HG03439 (cell line): ENCODE measurements around the gene NOL3.

ENCODE experiments used
- ATAC-seq: cut with Tn5 transposase; IDR thresholded peaks from one replicate; pipeline ENCODE4 v1.9.1; 2021; ENCODE audit warnings: mild to moderate bottlenecking, moderate library complexity; ENCODE audit not compliant: unreplicated experiment

Gene NOL3

DNA sequence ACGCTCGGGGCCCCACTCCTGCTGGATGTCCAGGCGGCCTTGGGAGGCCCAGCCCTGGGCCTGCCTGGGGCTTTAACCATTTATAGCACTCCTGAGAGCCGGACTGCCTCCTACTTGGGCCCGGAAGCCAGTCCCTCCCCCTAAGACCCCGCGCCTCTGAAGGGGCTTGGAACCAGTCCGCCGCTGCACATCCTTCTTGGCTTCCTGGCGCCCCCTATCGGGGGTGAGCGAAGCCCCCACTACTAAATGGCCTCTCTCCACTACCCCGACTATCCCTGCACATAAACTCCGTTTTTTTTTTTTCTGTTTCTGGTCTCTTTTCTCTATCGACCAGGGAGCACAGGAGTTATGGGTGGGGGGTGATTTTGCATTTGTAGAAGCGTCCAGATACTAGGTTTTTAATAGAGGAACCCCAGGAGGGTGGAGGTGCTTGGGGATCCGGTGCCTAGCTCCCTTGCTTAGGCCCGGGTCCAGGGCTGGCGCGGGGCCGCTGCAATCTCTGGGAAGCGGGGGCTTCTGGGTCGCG is 633 bp upstream of the NOL3 start:
- ATAC-seq: no peak

DNA sequence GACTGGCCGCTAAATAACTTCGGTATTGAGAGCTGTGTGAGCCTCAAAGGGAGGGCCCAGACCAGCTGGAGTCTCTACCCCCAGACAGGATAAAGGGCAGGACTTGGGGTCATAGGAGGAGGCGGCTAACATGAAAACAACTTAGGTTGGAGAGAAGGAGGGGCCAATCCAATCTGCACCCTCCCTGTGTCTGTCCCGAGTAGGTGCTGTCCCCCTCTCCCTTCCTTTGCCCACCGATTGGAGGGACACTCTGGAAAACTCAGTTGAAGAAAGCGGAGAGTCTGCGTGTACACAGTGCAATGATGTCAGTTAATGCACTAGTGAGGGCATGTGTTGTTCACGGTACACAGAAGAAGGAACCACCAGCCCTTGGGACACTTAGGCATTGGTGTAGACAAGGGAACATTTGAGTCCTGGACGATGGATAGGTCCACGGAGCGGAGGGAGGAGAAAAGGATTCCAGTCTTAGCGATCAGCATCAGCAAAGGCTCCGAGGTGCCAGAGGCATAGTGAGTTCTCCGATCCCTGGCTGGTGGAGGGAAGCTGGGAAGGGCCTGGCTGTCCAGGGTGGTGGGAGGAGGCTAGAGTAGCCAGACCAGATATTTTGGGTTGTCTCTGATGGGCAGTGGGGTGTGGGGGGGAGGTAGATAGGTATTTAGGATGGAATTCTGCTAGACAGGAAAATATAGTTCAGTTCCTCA is 761 bp downstream of the NOL3 start:
- no peak for ATAC-seq

DNA sequence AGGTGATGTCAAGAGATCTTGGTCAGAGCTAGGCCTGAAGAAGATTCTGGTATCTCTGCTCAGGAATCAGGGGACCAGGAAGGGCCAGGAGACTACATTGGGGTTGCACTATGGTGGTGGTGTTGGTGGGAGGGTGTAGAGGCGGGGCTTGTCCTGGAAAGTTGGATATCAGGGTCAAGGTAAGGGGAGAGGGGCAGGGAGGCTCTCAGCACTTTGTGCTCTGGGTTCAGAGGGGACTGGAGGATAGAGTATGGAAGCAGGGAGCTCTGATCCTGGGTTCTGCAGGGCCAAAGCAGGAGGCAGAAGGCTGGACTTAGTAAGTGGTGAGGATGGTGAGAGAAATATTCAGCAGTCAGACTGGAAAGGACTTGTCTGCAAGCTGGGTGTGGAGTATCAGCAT is 3.0 kb downstream of the NOL3 start:
- no peak for ATAC-seq

DNA sequence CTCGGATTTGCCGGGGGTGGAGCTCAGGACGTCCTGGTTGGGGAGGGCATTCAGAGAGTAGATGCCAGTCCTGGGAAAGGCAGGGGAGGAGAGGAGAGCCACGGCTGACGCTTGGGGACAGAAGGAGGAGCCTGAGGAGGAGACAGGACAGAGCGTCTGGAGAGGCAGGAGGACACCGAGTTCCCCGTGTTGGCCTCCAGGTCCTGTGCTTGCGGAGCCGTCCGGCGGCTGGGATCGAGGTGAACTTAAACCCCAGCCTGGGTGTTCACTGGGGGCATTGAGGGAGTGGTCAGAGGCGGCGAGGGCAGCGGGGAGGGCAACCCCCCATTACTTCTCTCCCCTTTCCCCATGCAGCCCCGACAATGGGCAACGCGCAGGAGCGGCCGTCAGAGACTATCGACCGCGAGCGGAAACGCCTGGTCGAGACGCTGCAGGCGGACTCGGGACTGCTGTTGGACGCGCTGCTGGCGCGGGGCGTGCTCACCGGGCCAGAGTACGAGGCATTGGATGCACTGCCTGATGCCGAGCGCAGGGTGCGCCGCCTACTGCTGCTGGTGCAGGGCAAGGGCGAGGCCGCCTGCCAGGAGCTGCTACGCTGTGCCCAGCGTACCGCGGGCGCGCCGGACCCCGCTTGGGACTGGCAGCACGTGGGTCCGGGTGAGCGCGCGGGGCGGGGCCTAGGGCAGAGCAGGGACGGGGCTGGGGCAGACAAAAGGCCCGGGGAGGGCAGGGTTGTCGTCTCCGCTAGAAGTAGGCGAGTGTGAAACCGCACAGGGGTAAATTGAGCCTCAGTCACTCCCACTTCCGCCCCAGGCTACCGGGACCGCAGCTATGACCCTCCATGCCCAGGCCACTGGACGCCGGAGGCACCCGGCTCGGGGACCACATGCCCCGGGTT is 3.7 kb downstream of the NOL3 start:
- peak; percentile 43 for ATAC-seq

DNA sequence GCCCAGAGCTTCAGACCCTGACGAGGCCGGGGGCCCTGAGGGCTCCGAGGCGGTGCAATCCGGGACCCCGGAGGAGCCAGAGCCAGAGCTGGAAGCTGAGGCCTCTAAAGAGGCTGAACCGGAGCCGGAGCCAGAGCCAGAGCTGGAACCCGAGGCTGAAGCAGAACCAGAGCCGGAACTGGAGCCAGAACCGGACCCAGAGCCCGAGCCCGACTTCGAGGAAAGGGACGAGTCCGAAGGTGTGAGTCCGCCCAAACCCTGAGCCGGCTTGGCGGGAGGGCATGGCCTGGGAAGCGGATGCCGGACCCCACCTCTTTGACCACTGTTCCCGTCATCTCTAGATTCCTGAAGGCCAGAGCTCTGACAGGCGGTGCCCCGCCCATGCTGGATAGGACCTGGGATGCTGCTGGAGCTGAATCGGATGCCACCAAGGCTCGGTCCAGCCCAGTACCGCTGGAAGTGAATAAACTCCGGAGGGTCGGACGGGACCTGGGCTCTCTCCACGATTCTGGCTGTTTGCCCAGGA is 4.4 kb downstream of the NOL3 start:
- ATAC-seq: no peak

DNA sequence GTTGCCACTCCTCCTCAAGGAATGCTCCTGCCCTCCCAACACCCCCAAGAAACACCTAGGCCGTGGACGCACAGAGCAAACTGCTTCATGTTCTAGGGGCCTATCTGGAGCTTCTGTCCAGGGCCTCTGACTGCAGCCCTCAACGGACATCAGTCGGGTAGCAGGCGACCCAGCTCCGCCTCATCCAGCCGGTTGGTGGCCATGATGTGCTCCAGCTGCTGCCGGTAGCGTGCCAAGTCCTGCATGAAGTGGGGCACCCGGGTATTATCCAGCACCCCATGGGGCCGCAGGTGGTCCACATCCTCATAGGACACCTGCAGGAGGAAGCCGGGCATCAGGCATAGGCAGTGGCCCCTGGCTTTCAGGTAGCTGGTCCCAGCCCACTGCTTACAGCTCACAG is 6.3 kb downstream of the NOL3 start:
- no peak for ATAC-seq

DNA sequence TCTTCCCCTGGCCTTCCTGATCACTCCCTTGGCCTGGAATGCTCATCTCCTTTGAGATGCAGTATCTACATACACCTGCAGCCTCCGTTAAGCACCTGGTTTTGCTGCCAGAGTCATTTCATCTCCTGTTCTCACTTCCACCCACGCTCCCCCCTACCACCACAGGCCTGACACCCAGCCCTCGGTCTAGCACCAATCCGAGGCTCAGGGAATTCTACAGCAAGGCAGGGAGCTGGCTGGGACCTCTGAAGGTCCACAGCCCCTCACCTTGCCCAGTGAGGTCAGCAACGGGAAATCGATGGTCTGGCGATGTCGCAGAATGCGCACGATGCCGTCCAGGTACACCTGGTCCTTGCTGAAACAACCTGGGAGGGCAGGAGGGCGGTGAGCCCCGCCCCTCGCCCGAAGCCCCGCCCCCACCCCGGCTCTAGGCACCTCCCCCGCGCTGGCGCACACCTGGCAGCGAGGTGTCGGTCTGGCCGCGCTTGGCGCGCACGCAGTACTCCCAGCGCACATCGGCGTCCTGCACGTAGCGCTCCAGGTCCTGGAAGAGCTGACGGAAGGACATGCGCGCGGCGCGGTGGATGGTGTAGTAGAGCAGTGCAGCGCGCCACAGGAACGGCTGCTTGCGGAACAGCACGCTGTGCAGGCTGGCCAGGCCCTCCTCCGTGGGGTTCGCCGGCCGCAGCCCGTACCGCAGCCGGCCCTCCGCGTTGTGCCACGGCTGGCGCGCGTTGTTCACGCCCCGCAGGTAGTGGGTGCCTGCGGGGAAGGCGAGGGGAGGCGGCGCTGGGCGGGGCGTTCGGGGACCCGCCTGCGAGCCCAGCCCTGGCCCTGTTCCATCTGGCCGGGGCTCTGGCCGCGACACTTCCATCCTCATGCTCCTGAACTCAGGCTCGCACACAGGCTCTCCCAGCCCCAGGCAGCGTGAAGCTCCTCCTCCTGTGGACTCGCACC is 7.7 kb downstream of the NOL3 start:
- ATAC-seq: no peak

DNA sequence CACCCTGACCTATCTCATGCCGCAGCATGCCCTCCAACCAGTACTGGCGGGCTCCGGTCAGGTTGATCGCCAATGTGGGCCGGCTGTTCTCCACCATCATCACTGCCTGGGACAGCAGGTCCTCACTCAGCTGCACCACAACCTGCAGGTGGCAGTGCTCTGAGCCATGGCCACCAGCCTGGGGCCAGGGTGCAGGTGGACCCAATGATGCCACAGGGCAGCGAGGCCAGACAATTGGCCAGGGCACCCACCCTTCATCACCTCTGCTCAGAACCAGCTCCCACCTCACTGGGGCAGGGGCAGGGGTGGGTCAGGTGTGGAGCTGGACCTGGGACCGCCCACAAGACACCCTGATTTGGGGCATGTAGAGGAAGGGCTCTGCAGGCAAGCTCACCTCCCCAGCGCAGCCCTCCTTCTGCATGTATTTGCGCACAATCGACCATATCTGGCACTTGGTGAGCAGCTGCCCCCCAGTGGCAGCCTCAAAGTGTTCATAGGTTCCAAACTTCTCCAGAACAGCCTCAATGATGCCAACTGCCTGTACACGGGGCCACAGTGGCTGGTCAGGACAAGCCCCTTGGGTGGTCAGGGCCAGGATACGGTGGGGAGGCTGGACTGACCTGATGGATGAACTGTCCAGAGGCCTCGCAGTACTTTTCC is 9.2 kb downstream of the NOL3 start:
- ATAC-seq: no peak

DNA sequence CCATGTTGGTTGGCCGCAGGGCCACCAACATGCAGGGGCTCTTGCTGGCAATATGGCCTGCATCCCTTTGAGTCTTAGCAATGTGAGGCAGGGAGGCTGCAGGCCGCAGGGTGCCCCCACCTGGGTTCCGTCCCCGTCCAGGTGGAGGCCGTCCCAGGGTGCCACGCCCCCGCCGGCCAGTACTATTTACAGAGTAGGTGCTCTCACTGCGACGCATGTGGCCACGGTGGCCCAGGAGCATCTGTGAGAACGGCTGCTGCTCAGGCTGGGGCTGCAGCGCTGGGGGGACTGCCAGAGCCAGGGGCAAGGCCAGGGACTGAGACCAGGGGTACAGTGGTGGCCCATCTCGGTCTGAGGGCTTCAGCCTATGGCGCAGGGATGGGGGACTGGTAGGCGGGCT is 9.8 kb downstream of the NOL3 start:
- no peak for ATAC-seq

DNA sequence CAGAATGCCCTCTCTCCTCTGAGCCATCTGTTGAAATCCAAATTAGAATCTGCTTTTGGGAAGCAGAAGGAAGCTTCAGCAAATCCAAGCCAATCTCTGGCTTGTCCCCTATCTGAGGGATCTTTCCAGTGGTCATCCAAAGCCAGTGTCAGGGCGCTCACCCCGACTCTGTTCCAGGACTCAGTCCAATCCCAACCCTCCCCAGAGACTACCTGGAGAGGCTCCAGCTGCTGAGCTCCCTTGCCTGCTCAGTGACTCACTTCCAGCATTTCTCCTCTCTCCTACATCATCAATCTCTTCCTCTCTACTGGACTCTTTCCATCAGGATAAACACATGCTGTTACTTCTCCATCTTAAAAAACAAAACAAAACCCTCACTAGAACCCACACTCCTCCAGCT is 11.0 kb downstream of the NOL3 start:
- no peak for ATAC-seq

DNA sequence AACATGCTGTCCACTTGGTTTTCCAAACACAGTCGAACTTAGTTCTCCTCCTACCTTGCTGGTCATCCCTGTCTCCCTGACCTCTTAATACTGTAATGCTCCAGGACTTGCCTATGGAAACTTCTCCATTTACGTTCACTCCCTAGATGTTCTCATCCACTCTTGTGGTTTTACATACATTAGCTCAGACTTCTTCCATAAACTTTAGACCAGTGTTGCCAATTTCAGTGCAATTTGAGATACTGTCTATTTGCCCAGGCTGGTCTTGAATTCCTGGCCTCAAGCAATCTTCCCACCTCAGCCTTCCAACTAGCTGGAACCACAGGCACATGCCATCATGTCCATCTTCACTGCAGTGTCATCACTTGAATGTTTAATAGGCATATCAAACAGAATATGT is 11.9 kb downstream of the NOL3 start:
- no peak for ATAC-seq

DNA sequence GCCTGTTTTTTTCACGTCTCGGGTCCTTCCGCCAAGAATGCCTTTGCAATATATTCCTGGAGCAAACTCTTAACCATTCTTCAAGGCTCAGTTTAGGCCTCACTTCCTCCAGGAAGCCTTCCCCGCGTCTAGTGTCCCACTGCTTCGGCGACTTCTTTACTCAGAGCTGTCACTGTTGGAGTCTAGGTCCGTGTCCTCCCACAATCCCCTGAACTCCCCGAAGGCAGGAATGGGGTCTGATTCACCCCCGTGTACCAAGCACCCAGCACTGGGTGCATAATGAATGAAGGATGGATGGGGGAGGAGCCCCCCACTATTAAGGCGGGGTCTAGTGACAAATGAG is 12.9 kb downstream of the NOL3 start:
- ATAC-seq: no peak

DNA sequence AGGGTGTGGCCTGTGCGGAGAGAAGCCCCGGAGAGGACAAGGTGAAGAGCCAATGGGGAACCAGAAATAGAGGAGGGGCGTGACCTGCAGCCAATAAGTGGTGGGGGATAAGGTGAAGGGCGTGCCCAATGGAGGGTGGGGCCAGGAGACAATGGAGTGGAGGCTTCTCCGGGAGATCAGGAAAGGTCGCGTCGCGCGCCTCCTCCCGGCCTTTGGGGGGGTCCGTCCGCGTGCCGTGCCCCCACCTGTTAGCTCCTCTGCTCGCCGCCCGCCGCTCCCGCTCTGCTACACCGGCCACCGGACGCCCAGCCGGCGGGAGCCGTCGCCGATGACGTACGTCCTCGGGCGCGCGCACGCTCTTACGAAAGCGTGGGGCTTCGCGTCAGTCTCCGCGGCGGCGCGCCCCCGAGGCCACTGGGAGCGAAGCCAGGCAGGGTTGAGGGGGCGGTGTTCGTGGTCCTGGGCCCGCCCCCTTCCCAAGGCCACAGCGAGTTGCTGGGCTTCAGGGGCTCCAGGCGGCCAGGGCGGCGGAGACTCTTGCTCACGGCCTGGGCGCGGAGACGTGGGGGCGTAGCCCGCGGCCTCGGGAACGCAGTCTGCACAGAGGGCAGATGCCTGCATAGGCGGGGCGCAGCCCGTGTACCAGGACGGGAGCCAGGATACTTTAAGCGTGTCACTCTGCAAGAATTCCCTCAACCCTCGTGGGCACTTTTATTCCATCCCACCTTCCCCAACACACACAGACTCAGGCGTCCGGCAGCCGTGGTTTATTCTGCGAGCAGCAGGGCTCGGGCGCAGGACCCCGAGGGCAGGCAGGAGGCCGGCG is 13.5 kb downstream of the NOL3 start, which contains the start of gene MATCAP1:
TSS of gene MATCAP1 (minus strand) at position 337 of the 826 bp plus-strand sequence. CDS start 3,353 bp downstream, outside the sequence.
- ATAC-seq: peak; percentile 82

DNA sequence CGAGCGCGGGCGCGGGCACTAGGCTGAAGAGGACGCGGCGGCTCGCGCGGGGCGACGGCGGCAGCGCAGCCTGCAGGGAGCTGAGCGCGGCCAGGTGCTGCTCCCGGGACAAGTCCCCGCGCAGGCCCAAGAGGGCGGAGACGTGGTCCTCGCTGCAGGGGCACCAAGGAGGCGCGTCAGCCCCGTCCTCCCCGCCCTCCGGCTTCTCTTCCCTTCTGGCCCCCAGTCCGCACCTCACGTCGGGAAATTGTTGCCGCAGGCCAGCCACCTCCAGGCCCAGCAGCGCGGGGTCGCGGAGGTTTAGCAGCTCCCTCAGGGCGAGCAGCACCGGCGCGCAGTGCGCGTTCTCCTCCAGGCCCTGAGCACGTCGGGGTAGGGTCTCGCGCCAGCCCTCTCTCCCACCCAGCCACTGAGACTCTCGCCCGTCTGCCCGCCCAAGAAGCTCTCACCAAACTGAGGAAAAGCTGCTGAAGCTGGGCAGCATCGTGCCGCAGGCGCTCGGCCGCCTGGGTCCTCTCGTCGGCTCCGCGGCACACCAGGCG is 14.2 kb downstream of the NOL3 start:
- peak; percentile 7 for ATAC-seq

DNA sequence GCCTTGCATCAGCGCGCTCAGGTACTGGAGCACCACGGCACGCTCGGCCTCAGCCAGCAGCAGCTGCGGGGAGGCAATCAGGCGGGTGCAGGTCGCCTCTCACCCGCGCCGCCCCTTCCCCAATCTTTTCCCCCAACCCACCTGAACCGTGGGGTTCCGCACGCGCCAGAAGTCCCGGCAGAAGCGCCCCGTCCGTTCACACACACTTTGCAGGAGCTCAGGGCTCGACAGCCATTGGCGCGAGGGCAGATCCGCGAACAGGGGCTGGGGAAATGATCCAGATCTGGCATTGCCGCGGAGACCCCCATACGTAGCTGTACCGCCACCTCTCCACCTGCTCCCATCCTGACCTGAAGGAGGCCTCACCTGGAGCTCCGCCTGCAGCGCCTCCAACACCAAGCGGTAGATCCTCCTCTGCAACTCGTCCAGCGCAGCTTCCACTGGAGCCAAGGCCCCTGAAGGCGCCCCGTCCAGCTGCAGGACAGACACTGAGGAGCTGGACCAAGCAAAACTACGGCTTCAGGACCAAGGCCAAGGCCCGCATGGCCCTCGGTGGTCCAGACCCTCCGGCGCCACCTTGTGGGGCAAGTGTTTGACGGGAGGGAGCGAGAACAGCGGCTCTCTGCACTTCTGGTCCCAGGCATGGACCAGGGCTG is 14.8 kb downstream of the NOL3 start:
- no peak for ATAC-seq

DNA sequence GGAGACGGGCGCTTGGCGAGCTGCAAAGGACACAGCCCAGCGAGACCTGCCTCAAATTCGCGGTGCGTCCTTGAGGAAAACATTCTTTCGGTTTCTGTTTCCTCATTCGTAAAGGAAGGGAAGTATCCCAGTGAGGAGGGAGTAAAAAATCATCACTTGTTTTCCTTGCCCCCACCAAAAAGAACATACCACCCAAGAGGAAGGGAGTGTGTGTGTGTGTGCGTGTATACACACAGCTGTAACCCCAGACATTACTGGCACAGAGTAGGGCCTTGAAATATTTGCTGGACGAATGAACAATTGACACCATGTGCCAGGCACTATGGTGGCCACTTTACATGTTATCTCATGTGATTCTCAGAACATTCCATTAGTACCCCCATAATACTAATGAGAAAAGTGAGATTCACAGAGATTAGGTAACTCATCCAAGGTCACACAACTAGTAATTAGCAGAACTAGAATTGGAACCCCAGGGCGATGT is 15.4 kb downstream of the NOL3 start:
- no peak for ATAC-seq

DNA sequence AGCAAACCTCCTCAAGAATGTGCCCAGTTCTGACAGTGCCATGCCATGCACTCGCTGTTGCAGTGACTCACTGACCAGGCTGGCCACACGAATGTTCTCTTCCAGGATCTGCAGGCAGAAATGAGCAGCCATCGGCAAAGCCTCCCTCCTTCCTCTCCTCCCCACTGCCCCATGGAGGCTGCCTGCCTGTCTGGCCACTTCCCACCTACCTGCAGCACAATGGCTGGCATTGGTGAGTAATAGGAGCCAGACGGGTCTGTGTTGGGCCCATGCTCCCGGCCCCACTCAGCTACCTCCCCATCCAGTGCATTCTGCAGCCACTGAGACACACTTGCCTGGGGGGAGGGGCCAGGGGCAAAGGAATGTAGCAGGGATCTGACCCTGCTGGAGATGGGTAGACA is 16.2 kb downstream of the NOL3 start:
- ATAC-seq: no peak

DNA sequence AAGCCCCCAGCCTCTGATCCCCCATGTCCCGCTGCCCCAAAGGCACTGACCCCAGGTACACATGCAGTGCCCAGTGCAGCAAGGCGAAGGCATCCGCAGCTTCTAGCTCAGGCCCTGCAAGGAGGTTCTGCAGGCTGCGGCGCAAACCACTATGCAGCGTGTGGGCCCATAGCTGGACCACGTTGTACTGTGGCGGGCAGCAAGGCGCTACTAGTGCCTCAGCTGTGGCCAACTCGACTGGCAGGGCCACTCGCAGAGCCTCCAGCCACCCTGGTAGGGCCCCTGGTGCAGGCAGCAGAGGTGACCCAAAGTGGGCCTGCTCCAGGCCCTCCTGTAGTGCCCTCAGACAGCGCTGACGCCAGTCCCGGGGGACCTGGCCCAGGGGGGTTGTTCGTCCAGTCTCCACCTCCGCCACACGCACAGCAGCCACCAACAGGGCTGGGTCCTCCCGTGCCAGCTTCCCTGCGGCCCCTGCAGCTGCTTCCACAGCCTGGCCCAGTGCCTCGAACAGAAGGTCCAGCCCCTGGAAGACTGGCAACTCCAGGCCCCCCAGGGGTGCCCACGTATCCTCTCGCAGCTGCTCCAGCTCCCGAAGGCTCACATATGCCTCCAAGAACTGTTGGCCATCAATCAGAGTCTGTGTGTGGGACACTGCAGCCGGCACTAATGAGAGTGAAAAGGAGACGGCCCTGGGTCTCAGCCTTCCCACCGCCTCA is 17.0 kb downstream of the NOL3 start:
- no peak for ATAC-seq
